Lower leg skin (tissue), 3 donors: ENCODE data around the gene FDX2.

Experiments
- CTCF ChIP-seq, 3 donors: fragments of 450-650 bp; IDR thresholded peaks; one replicate each; pipeline ENCODE4 v1.5.1; 2016; ENCODE audit warnings: antibody characterized with exemption in 3 of 3, mild to moderate bottlenecking in 3 of 3, moderate library complexity in 2 of 3
- POLR2A ChIP-seq, 2 donors: fragments of 450-650 bp; IDR thresholded peaks; one replicate each; pipeline ENCODE4 v1.6.1; 2016 to 2017; ENCODE audit warnings: antibody characterized with exemption in 2 of 2, mild to moderate bottlenecking in 1 of 2, moderate library complexity in 1 of 2

- TF ChIP-seq CTCF (IDR thresholded peaks at IDR 0.05) (no peak), POLR2A (IDR thresholded peaks at IDR 0.05) (no peak)
Observed at GRCh38 chr19:10339380-10339960, 23.7 kb upstream of the FDX2 start, which contains the start of gene ICAM3.
